Psoas muscle (tissue), 8 donors: Measurements from ENCODE around the gene GAS2L1. TPM values are rescaled to one million over a fixed set of nuclear protein-coding genes. Genes with fewer than 3 reads are reported as not detected.

Source experiments
- ATAC-seq, 4 donors: fragments of 200-7000 bp; cut with Tn5 transposase; one replicate each; pipeline ENCODE4 v1.9.1; 2020; ENCODE audit warnings: moderate library complexity in 3 of 4, mild to moderate bottlenecking in 2 of 4
- DNase-seq, 2 donors: peaks; one replicate each; pipeline ENCODE4 v3.0.0-alpha.2; 2020
- H3K27ac ChIP-seq: fragments of 200-600 bp; one replicate; pipeline ENCODE4 v1.8.0; 2022
- H3K27me3 ChIP-seq, 3 donors: fragments of 200-600 bp in 1 of 3; one replicate each; pipeline versions ENCODE4 v1.6.1 to v1.8.0; 2013 to 2022; ENCODE audit warnings: low read length in 2 of 3, mild to moderate bottlenecking in 2 of 3, moderate library complexity in 1 of 3; ENCODE audit not compliant: insufficient read depth in 3 of 3
- H3K36me3 ChIP-seq, 2 donors: fragments of 200-600 bp in 1 of 2; one replicate each; pipeline versions ENCODE4 v1.6.1 to v1.8.0; 2013 to 2022; ENCODE audit warnings: low read depth in 1 of 2, mild to moderate bottlenecking in 1 of 2, moderate library complexity in 1 of 2; ENCODE audit not compliant: insufficient read depth in 1 of 2
- H3K4me1 ChIP-seq: fragments of 200-600 bp; one replicate; pipeline ENCODE4 v1.8.0; 2022
- H3K4me3 ChIP-seq: fragments of 200-600 bp; one replicate; pipeline ENCODE4 v1.8.0; 2022; ENCODE audit warnings: mild to moderate bottlenecking
- H3K9me3 ChIP-seq: fragments of 200-600 bp; one replicate; pipeline ENCODE4 v1.8.0; 2022
- WGBS, 3 donors: extraction: QIAGEN DNeasy Blood & Tissue Kit; methylation state at CpG; one replicate each; pipeline versions ENCODE4 v1.1.6 to v1.1.7; 2013; 5-methylcytosine and 5-hydroxymethylcytosine counted together
- intact Hi-C, 2 donors: fragments of 100-400 bp; cut with DNase I; formaldehyde crosslinking; loops; one replicate each; pipeline versions ENCODE4 v1.11.0 to v1.14.2; 2022
- polyA plus RNA-seq, 3 donors: library from polyadenylated mRNA; stranded (reverse); fragments of 200-250 nt; gene quantifications; one replicate each; pipeline ENCODE4 v1.2.3, GENCODE V29; 2013
- total RNA-seq, 4 donors: library from RNA; stranded (reverse); fragmentation: NEBNext Ultra II Directional in 2 of 4; extraction: Animal tissue kit (Norgen Biotek cat#: 25700) in 2 of 4; gene quantifications; one replicate each; pipeline versions ENCODE4 v1.2.1 to v1.2.4, GENCODE V29; 2021 to 2023
- TF ChIP-seq, protein P1 (sequence below): fragments of 200-600 bp; IDR thresholded peaks from one replicate; pipeline ENCODE4 v1.8.0; 2022; ENCODE audit warnings: antibody characterized with exemption
- donor health status: healthy with polysubstance abuse.
- donor health status: DM: no; HTN: no; CAD: no; lungs with moderate emphysema.
- donor health status: Bipolar disorder and iron deficiency.
- donor health status: healthy.
- donor health status: DM: yes; HTN: yes; CAD: no.
- donor health status: DM: no; HTN: no; CAD: no.
- donor health status: DM: no; HTN: no; CAD: no.
- donor health status: DM: yes; HTN: yes; CAD: no.

GAS2L1 gene
- total and polyA plus RNA-seq, 7 donors = 4.6 to 19.8 (median 5.2) TPM

DNA sequence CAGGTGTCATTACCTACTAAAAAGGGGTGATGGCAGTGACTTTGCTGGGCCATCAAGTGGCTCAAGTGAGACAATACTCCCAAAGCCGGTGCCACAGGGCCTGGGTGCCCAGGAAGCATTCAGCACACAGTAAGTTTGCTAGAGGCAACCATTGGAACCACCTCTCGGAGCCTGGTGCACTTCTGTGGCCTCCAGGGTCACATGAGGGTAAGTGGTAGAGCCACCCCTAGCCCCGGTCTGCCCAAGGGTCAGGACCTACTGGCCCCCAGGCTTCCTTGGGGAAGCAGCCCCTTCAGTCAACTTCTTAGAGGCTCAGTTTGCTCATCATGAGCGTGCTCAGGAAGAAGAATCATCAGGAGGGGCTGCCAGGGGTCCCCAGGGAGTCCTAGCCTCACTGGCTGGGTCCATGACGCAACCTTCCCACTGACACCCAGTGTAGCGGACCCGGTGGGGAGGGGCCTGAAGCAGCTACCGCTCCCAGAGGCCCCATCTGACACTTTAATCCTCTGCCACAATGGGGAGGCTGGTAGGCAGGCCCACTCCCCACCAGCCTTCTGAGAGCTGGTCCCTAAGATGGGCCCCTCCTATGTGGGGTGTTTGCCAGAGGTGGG, 26.5 kb downstream of the GAS2L1 start:
- Histone ChIP-seq H3K4me3 (no peak overlapping the region), H3K4me1 (peaks cover 54% of the 10 kb centered on the region), H3K27me3 (no peaks in the 10 kb centered on the region), H3K36me3 (peaks cover 3 to 45% of the 10 kb centered on the region in 2 donors), H3K27ac (no peak overlapping the region), H3K9me3 (no peaks in the 10 kb centered on the region)
- TF ChIP-seq, protein P1, sequence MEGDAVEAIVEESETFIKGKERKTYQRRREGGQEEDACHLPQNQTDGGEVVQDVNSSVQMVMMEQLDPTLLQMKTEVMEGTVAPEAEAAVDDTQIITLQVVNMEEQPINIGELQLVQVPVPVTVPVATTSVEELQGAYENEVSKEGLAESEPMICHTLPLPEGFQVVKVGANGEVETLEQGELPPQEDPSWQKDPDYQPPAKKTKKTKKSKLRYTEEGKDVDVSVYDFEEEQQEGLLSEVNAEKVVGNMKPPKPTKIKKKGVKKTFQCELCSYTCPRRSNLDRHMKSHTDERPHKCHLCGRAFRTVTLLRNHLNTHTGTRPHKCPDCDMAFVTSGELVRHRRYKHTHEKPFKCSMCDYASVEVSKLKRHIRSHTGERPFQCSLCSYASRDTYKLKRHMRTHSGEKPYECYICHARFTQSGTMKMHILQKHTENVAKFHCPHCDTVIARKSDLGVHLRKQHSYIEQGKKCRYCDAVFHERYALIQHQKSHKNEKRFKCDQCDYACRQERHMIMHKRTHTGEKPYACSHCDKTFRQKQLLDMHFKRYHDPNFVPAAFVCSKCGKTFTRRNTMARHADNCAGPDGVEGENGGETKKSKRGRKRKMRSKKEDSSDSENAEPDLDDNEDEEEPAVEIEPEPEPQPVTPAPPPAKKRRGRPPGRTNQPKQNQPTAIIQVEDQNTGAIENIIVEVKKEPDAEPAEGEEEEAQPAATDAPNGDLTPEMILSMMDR = no peak
- 93 to 96% (median 94%) methylated on average over 8 of the region's 8 CpGs for WGBS, 3 donors
- intact Hi-C loops = no loop called here
- ATAC-seq (no peak), DNase-seq (no peak)

DNA sequence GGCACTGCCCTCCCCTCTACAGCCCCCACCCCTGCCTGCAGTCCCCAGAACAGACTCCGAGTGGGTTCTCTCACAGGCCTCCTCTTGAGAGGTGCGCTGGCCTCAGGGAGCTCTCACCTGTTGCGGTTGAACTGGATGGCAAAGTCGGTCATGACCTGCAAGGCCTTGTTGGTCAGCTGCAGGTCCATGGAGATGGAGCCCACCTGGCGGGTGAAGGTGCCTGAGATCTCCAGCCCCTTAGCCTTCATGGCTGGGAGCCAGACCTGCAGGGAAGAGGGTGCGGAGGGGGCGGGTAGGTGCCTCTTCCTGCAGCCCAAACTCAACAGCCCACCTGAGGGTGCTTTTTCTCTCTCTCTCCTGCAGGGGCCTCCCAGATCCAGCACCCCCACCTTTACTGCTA, 27.7 kb downstream of the GAS2L1 start:
- H3K9me3 ChIP-seq = no peaks in the 10 kb centered on the region
- H3K4me1 ChIP-seq = peaks cover 55% of the 10 kb centered on the region
- H3K36me3 ChIP-seq = peaks cover 3 to 51% of the 10 kb centered on the region in 2 donors
- ATAC-seq (no peak), DNase-seq (no peak)
- intact Hi-C loops = no loop called here
- no peak overlapping the region for H3K4me3 ChIP-seq
- WGBS, 3 donors = 96 to 99% (median 99%) methylated on average over 7 of the region's 7 CpGs
- no peaks in the 10 kb centered on the region for H3K27me3 ChIP-seq
- TF ChIP-seq, protein P1 = no peak
- H3K27ac ChIP-seq = no peak overlapping the region

DNA sequence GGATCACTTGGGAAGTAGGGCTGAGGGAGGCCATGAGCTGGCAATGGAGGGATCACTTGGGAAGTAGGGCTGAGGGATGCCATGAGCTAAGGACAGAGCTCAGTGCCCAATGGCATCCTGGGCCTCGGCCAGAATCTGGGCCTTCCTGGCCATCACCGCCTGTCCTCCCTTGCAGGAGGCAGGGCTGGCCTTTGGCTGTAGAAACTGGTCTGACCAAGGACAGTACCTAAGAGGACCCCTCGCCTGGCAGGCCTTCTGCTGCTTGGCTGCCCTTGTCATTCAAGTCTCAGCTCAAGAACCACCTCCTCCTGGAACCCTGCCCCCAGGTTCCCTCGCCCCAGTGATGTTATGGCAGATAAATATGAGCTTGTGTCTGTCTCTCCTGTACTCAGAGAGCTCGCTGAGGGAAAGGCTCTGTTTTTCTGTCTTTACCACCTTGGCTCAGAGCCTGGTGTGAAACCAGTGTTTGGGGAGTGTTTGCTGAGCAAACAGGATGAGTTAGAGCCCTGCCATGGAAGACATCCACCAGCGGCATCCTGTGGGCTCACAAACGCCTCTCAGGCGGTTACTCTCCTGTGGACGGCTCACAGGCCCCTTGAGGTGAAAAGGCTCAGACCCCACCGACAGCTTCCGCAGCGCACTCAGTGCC, 28.4 kb downstream of the GAS2L1 start:
- Histone ChIP-seq H3K36me3 (peaks cover 3 to 58% of the 10 kb centered on the region in 2 donors), H3K27me3 (no peaks in the 10 kb centered on the region), H3K27ac (no peak overlapping the region), H3K4me1 (peaks cover 55% of the 10 kb centered on the region), H3K4me3 (no peak overlapping the region), H3K9me3 (no peaks in the 10 kb centered on the region)
- no peak for ATAC-seq
- TF ChIP-seq, protein P1 = no peak
- WGBS, 3 donors = 81 to 91% (median 83%) methylated on average over 11 to 12 of the region's 12 CpGs
- DNase-seq = no peak
- intact Hi-C loops = no loop called here

DNA sequence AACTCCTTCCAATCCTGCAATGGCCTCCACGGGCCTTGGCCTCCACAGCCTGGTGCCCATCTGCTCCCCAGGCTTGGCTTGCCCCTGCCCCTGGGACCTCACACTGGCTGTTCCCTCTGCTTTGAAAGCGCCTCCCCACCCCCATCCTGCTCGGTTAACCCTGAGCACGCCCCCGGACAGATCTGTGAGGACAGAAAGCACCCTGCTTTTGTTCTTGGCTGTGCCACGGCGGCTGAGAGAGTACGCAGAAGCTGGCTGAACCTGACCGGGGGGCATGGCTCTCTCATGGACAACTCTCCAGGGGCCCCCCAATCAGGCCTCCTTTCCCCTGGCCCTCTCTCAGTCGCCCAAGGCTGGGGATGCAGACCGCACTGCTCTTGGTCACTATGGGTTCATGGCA, 29.2 kb downstream of the GAS2L1 start:
- H3K27ac ChIP-seq = no peak overlapping the region
- no peak overlapping the region for H3K4me3 ChIP-seq
- peaks cover 48% of the 10 kb centered on the region for H3K4me1 ChIP-seq
- WGBS, 3 donors = 93 to 94% (median 93%) methylated on average over 11 of the region's 11 CpGs
- no peaks in the 10 kb centered on the region for H3K9me3 ChIP-seq
- intact Hi-C loops = no loop called here
- TF ChIP-seq, protein P1 = no peak
- H3K27me3 ChIP-seq = no peaks in the 10 kb centered on the region
- no peak for ATAC-seq
- DNase-seq = no peak
- H3K36me3 ChIP-seq = peaks cover 3 to 62% of the 10 kb centered on the region in 2 donors
